GM18526 (cell line): Measurements from ENCODE around the gene TNFAIP3.

Experiments used
- POLR2A ChIP-seq: IDR thresholded peaks from 3 replicates; pipeline ENCODE4 v1.6.1; 2011; ENCODE audit not compliant: insufficient read length; ENCODE audit errors: extremely low read depth

The TNFAIP3 gene

GRCh38 chr6:137856138-137856898 lies 10.7 kb upstream of the TNFAIP3 start:
- TF ChIP-seq POLR2A: no peak

- TF ChIP-seq POLR2A: no peak
Measured at GRCh38 chr6:137859025-137859424, 8.0 kb upstream of the TNFAIP3 start.

GRCh38 chr6:137860394-137861005 lies 6.6 kb upstream of the TNFAIP3 start:
- no peak for TF ChIP-seq POLR2A

- TF ChIP-seq POLR2A: no peak
Measured at GRCh38 chr6:137861550-137862337, 5.3 kb upstream of the TNFAIP3 start.

- no peak for TF ChIP-seq POLR2A
Measured at GRCh38 chr6:137862419-137863090, 4.5 kb upstream of the TNFAIP3 start.

- TF ChIP-seq POLR2A: no peak
Measured at GRCh38 chr6:137863091-137863797, 3.8 kb upstream of the TNFAIP3 start.

- no peak for TF ChIP-seq POLR2A
Measured at GRCh38 chr6:137864812-137865508, 2.1 kb upstream of the TNFAIP3 start.

- no peak for TF ChIP-seq POLR2A
Measured at GRCh38 chr6:137866200-137866913, 702 bp upstream of the TNFAIP3 start.

GRCh38 chr6:137867685-137868509 lies 838 bp downstream of the TNFAIP3 start:
- peak; percentile 48 for TF ChIP-seq POLR2A

GRCh38 chr6:137868721-137869548 lies 1.9 kb downstream of the TNFAIP3 start:
- TF ChIP-seq POLR2A: no peak

GRCh38 chr6:137869549-137870307 lies 2.7 kb downstream of the TNFAIP3 start:
- no peak for TF ChIP-seq POLR2A
